Mucosa of stomach (tissue), 1 donor: ENCODE results near the gene SLC5A10.
A peak's percentile ranks its signal among the peaks of the same experiment; 100 is the strongest.
"Not testable (repeated sequence)": the region's sequence is repeated elsewhere in the genome, so short reads cannot be mapped to it uniquely, and the experiment has no call there.

ENCODE experiments used
- H3K27me3 ChIP-seq: one replicate; pipeline ENCODE4 v1.7.0; 2013; ENCODE audit warnings: mild to moderate bottlenecking, low read length; ENCODE audit not compliant: control insufficient read depth, insufficient read depth
- H3K36me3 ChIP-seq: one replicate; pipeline ENCODE4 v1.7.0; 2013; ENCODE audit warnings: low read length; ENCODE audit not compliant: control insufficient read depth, insufficient read depth
- H3K4me1 ChIP-seq: one replicate; pipeline ENCODE4 v1.7.0; 2013; ENCODE audit warnings: mild to moderate bottlenecking, low read length; ENCODE audit not compliant: control insufficient read depth, insufficient read depth
- H3K4me3 ChIP-seq: one replicate; pipeline ENCODE4 v1.7.0; 2013; ENCODE audit warnings: low read length
- H3K9ac ChIP-seq: one replicate; pipeline ENCODE4 v1.7.0; 2013; ENCODE audit warnings: mild to moderate bottlenecking, low read length, moderate library complexity
- H3K9me3 ChIP-seq: one replicate; pipeline ENCODE4 v1.7.0; 2013; ENCODE audit warnings: mild to moderate bottlenecking, low read length, moderate library complexity; ENCODE audit not compliant: control insufficient read depth
- donor health status: Pancreatic carcinoma.

Gene SLC5A10

DNA sequence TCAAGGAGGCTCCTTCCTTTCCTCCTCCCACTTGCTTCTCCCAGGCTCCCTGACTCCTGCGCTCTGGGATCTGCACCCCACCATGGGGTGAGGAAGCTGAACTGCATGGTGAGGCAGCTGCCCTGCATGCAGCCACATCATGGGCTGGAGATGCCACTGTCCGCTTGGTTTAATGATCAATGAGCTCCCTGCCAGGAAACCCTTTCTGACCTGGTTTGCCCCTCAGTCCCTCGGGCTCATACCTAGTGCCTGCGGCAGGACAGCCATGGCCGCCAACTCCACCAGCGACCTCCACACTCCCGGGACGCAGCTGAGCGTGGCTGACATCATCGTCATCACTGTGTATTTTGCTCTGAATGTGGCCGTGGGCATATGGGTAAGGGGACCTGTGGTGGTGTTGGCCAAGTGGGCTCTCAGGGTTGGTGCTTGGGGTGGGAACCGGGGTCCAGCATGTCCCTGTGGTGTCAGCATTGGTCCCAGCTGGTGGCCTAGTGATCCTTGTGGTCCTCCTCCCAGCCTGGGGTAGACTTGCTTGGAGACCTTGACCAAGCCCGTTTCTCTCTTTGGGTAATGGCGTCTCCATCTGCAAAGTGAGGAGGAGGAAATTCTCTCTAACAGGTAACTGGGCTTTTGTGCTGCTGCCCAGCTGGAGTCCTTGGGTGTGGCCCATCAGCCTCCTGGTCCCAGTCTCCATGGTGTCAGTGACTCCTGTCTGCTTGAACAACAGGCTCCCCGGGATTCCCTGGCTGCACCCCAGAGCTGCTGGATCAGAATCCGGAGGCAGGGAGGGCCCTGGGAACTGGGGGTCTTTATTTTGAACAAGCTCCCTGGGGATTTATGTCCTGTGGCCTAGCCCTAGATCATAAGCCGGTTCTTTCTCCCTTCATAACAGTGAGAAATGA, at the start of gene SLC5A10:
TSS of gene SLC5A10 (plus strand) at position 225 of the 902 bp plus-strand sequence. CDS start at position 266, 41 bp downstream.
- Histone ChIP-seq H3K4me1 (no peaks in the 10 kb centered on the region), H3K9ac (no peak within 1 kb of the TSS), H3K27me3 (peaks cover 10% of the 10 kb centered on the region), H3K9me3 (no peaks in the 10 kb centered on the region), H3K36me3 (no peaks in the 10 kb centered on the region), H3K4me3 (no peak within 1 kb of the TSS)

DNA sequence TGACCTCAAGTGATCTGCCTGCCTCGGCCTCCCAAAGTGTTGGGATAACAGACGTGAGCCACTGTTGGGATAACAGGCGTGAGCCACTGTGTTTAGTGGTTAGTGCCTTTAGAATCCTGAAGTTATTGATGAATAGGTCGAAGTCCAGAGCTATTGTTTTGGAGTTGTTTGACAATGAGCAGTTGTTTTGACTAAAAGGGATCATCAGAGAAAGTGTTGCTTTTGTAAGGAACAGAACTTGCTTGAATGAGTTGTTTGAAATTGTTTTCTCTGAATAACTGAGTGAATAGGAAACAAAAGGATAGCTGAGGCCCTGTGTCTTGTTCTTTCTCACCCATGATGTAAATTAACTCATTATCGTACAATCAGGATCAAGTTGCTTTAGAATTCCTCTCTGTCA, 47.5 kb upstream of the SLC5A10 start:
- Histone ChIP-seq H3K4me3 (no peak overlapping the region), H3K9ac (no peak overlapping the region), H3K9me3 (no peaks in the 10 kb centered on the region), H3K4me1 (no peaks in the 10 kb centered on the region), H3K27me3 (no peaks in the 10 kb centered on the region), H3K36me3 (no peaks in the 10 kb centered on the region)

DNA sequence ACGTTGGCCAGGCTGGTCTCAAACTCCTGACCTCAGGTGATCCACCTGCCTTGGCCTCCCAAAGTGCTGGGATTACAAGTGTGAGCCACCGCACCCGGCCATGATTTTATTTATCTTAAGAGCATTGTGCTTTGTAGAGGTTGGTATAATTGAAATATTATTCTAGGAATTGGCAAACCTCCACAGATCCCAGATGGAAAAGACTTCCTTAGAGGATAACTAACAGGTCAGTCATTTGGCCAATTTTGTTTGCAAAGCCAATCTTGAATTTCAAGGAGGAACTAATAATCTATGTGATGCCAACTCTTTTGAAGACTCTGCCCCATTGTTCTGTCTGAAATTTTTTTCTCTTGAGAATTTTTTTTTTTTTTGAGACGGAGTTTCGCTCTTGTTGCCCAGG, 46.7 kb upstream of the SLC5A10 start:
- H3K36me3 ChIP-seq = no peaks in the 10 kb centered on the region
- H3K27me3 ChIP-seq = no peaks in the 10 kb centered on the region
- H3K4me3 ChIP-seq = no peak overlapping the region

DNA sequence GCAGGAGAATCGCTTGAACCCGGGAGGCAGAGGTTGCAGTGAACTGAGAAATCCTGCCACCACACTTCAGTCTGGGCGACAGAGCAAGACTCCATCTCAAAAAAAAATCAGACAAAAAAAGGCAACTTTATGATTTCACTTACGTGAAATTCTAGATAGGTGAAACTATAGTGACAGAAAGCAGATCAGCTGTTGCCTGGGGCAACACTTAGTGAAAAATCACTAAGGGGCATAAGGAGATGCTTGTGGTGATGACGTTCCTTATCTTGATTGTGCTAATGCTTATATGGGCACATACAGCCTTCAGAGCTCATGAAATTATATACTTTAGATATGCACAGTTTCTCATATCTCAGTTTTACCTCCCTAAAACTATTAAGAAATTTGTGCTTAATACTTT, 41.6 kb upstream of the SLC5A10 start:
- no peak overlapping the region for H3K9ac ChIP-seq
- H3K4me3 ChIP-seq = no peak overlapping the region
- no peaks in the 10 kb centered on the region for H3K27me3 ChIP-seq
- H3K36me3 ChIP-seq = peaks cover 7% of the 10 kb centered on the region
- H3K9me3 ChIP-seq = no peaks in the 10 kb centered on the region
- H3K4me1 ChIP-seq = no peaks in the 10 kb centered on the region

More for the DNA sequence above, 46.7 kb upstream of the SLC5A10 start:
- H3K4me1 ChIP-seq = no peaks in the 10 kb centered on the region
- H3K9me3 ChIP-seq = no peaks in the 10 kb centered on the region
- no peak overlapping the region for H3K9ac ChIP-seq

DNA sequence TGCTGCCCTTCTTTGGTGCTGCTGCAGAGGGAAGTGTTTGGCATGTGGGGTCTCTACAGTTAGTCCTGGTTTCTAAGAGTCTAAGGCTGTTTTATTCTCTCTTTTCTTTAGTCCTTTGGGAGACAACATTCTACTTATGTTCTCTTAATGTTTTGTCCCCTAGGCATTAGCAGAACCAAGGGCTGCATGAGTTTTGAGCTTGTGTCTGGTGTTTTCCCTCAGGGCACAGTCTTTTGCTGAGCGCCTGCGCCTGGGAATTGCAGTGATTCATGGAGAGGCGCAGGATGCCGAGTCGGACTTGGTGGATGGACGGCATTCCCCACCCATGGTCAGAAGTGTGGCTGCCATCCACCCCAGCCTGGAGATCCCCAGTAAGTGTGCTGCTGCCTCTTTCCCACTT, 41.1 kb upstream of the SLC5A10 start:
- Histone ChIP-seq H3K4me3 (no peak overlapping the region), H3K36me3 (peaks cover 7% of the 10 kb centered on the region)

DNA sequence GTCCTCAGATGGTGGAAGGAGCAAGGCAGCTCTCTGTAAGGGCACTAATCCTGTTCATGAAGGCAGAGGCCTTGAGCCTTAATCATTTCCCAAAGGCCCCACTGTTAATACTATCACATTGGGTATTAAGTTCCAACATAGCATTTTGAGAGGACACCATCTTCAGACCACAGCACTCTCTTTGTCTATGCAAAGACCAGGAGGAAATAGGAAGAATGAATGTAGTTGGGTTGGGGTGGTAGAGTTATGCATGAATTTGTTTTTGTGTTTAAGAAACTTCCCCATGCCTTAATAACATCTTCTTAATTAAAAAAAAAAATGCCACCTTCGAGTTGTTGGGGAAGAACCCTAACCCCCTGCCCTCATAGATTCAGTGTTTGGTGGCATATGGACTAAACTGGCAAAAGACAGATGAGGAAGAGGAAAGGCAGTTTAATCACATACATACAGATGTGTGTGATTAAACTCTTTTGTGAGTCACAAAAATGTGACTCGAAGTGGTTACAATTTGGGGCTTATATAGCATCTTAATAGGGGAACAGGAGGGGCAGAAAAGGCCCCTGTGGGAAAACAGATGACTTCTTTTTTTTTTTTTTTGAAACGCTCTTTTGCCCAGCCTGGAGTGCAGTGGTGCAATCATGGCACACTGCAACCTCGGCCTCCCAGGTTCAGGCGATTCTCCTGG, 35.0 kb upstream of the SLC5A10 start:
- H3K9ac ChIP-seq = no peak overlapping the region
- no peaks in the 10 kb centered on the region for H3K9me3 ChIP-seq
- H3K4me1 ChIP-seq = peaks cover 16% of the 10 kb centered on the region
- H3K36me3 ChIP-seq = no peaks in the 10 kb centered on the region
- no peak overlapping the region for H3K4me3 ChIP-seq
- no peaks in the 10 kb centered on the region for H3K27me3 ChIP-seq

More for the DNA sequence above, 41.1 kb upstream of the SLC5A10 start:
- H3K27me3 ChIP-seq = no peaks in the 10 kb centered on the region
- H3K4me1 ChIP-seq = no peaks in the 10 kb centered on the region
- H3K9ac ChIP-seq = no peak overlapping the region
- H3K9me3 ChIP-seq = no peaks in the 10 kb centered on the region

DNA sequence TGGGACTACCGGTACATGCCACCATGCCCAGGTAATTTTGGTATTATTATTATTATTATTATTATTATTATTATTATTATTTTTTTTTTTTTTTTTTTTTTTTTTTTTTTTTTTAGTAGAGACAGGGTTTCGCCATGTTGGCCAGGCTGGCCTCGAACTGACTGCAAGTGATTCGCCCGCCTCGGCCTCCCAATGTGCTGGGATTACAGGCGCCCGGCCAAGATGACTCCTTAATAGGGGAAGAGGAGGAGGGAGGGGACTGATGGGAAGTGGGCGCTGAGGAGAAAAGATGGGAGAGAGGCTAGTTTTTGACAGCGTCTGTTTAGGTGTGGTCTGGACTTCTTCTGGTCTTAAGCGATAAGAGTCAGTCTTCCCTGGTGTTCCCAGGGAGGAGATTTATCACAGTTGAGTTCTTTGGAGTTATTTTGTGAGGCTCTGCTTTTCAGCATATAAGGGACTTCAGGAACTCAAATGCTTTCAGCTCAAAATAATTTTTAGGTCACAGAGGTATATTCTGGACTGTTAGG, 34.4 kb upstream of the SLC5A10 start:
- no peak overlapping the region for H3K9ac ChIP-seq
- H3K36me3 ChIP-seq = no peaks in the 10 kb centered on the region
- peaks cover 16% of the 10 kb centered on the region for H3K4me1 ChIP-seq

DNA sequence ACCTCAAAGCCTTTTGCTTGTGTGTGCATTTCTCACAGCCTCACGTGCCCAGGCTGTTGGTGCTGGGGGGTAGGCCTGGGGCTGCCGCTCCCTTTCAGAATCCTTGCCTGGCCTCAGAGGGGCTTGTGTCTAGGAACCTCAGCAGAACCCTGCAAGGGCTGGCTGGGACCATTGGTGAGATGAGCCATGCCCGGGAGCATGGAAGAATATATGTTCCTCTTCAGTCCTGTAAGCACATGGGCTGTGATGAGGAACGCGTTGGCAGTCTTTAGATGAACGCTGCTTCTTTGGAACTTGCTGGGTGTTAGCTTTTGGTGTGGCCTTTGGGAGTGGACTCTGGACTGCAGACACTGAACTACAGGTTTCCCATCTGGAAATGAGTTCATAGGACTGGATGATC, 32.0 kb upstream of the SLC5A10 start:
- H3K9ac ChIP-seq = peak overlapping the region; percentile 39
- H3K9me3 ChIP-seq = no peaks in the 10 kb centered on the region
- H3K36me3 ChIP-seq = no peaks in the 10 kb centered on the region
- H3K27me3 ChIP-seq = no peaks in the 10 kb centered on the region
- H3K4me1 ChIP-seq = peaks cover 16% of the 10 kb centered on the region
- no peak overlapping the region for H3K4me3 ChIP-seq

More for the DNA sequence above, 34.4 kb upstream of the SLC5A10 start:
- no peaks in the 10 kb centered on the region for H3K27me3 ChIP-seq
- no peaks in the 10 kb centered on the region for H3K9me3 ChIP-seq
- no peak overlapping the region for H3K4me3 ChIP-seq

DNA sequence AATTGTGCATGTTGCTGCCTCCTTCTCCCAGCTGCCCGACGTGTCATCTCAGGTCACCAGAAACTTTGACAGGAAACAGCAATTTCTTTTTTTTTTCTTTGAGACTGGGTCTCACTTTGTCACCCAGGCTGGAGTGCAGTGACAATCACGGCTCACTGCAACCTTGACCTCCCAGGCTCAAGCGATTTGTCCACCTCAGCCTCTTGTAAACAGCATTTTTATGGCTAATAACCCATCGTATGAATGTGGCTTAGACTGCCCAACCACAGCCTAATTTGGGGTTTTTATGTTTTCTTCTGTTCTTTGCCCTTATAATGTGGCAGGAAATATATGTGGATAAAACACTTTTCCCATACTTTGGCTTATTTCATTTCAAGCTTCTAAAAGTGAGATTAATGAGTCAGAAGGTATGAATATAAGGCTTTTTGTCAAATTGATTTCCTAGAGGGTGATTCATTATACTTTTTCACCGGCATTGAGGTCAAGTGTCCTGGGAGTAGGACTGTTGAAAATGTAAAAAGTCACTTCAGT, 31.0 kb upstream of the SLC5A10 start:
- no peak overlapping the region for H3K9ac ChIP-seq
- peaks cover 16% of the 10 kb centered on the region for H3K4me1 ChIP-seq
- H3K4me3 ChIP-seq = no peak overlapping the region

DNA sequence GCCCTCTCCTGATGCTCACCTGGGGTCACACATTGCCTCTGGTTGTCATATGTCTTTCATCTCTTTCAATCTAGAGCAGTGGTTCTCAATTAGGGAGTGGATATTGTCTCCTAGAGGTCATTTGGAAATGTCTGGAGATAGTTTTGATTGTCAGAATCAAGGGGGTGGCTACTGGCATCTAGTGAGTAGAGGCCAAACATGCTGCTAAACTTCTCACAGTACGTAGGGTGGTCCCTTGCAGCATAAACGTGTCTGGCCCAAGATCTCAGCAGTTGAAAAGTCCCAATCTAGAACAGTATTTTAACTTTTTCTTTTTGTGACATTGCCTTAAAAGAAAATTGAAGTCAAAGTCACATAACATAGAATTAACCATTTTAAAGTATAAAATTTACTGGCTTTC, 30.5 kb upstream of the SLC5A10 start:
- H3K27me3 ChIP-seq = no peaks in the 10 kb centered on the region
- no peak overlapping the region for H3K9ac ChIP-seq
- H3K4me3 ChIP-seq = no peak overlapping the region
- peaks cover 16% of the 10 kb centered on the region for H3K4me1 ChIP-seq
- H3K9me3 ChIP-seq = no peaks in the 10 kb centered on the region
- H3K36me3 ChIP-seq = no peaks in the 10 kb centered on the region

More for the DNA sequence above, 31.0 kb upstream of the SLC5A10 start:
- Histone ChIP-seq H3K27me3 (no peaks in the 10 kb centered on the region), H3K9me3 (no peaks in the 10 kb centered on the region), H3K36me3 (no peaks in the 10 kb centered on the region)

DNA sequence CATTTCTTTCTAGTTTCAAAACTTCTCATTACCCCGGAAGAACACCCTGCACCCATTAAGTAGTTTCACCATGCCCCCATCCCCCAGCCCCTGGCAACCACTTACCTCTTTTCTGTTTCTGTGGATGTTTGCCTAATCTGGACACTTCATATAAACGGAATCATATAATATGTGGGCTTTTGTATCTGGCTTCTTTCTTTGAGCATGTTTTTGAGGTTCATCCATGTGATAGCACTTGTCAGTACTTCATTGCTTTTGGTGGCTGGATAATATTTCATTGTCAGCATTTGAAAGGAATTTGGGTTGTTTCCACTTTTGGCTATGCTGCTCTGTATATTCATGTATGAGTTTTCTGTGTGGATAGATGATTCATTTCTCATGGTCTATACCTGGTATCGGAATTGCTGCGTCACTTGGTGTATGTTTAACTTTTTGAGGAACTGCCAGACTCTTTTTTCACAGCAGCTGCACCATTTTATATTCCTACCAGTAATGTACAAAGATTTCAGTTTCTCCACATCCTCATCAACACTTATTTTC, 30.0 kb upstream of the SLC5A10 start:
- Histone ChIP-seq H3K4me3 (no peak overlapping the region), H3K9me3 (no peaks in the 10 kb centered on the region), H3K27me3 (no peaks in the 10 kb centered on the region), H3K36me3 (no peaks in the 10 kb centered on the region), H3K9ac (no peak overlapping the region), H3K4me1 (peaks cover 16% of the 10 kb centered on the region)

DNA sequence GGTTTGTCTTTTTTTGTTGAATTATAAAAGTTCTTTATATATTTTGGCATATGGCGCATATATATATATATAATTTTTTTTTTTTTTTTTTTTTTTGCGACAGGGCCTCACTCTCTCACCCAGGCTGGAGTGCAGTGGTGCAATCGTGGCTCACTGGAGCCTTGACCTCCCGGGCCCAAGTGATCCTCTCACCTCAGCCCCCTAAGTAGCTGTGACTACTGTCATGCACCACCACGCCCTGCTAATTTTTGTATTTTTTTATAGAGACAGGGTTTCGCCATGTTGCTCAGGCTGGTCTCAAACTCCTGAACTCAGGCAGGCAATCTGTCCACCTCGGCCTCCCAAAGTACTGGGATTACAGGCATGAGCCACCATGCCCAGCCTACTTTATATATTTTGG, 29.4 kb upstream of the SLC5A10 start:
- not testable (repeated sequence) for H3K27me3 ChIP-seq, H3K4me3 ChIP-seq, H3K36me3 ChIP-seq, H3K9ac ChIP-seq, H3K9me3 ChIP-seq
- peaks cover 16% of the 10 kb centered on the region for H3K4me1 ChIP-seq
